Heart right ventricle (tissue), 16 donors: ENCODE measurements around the gene ITGB5. TPM values are rescaled to one million over a fixed set of nuclear protein-coding genes. Genes with fewer than 3 reads are reported as not detected.

Experiments used
- ATAC-seq, 8 donors: fragments of 200-7000 bp; cut with Tn5 transposase; one replicate each; pipeline ENCODE4 v1.9.1; 2020; ENCODE audit warnings: mild to moderate bottlenecking in 8 of 8, moderate library complexity in 8 of 8, moderate number of reproducible peaks in 1 of 8
- DNase-seq, 2 donors: peaks; one replicate each; pipeline ENCODE4 v3.0.0-alpha.2; 2020
- H3K27ac ChIP-seq, 10 donors: fragments of 200-600 bp; sonication (generic) in 2 of 10; one replicate each; pipeline versions ENCODE4 v1.5.0 to v1.8.0; 2020 to 2022; ENCODE audit warnings: mild to moderate bottlenecking in 3 of 10
- H3K27me3 ChIP-seq, 7 donors: fragments of 200-600 bp; one replicate each; pipeline ENCODE4 v1.8.0; 2021 to 2022; ENCODE audit warnings: mild to moderate bottlenecking in 2 of 7
- H3K36me3 ChIP-seq, 9 donors: fragments of 200-600 bp; sonication (generic) in 1 of 9; one replicate each; pipeline versions ENCODE4 v1.5.0 to v1.8.0; 2020 to 2022; ENCODE audit warnings: mild to moderate bottlenecking in 2 of 9
- H3K4me1 ChIP-seq, 9 donors: fragments of 200-600 bp; sonication (generic) in 1 of 9; one replicate each; pipeline versions ENCODE4 v1.5.0 to v1.8.0; 2020 to 2022; ENCODE audit warnings: mild to moderate bottlenecking in 4 of 9
- H3K4me3 ChIP-seq, 10 donors: fragments of 200-600 bp; sonication (generic) in 2 of 10; one replicate each; pipeline versions ENCODE4 v1.5.0 to v1.8.0; 2020 to 2022; ENCODE audit warnings: mild to moderate bottlenecking in 7 of 10, moderate library complexity in 2 of 10
- H3K9me3 ChIP-seq, 11 donors: fragments of 200-600 bp in 10 of 11; sonication (generic) in 2 of 11; one replicate each; pipeline versions ENCODE4 v1.5.0 to v1.8.0; 2013 to 2022; ENCODE audit warnings: mild to moderate bottlenecking in 2 of 11, control low read depth in 1 of 11, moderate library complexity in 1 of 11
- CTCF ChIP-seq, 9 donors: fragments of 200-600 bp; sonication (generic) in 2 of 9; IDR thresholded peaks; one replicate each; pipeline versions ENCODE4 v1.5.0 to v1.8.0; 2021 to 2022; ENCODE audit warnings: antibody characterized with exemption in 9 of 9, mild to moderate bottlenecking in 5 of 9, moderate library complexity in 1 of 9
- WGBS, 2 donors: extraction: QIAGEN DNeasy Blood & Tissue Kit; methylation state at CpG; one replicate each; pipeline ENCODE4 v1.1.7; 2013; ENCODE audit warnings: inconsistent platforms in 1 of 2; 5-methylcytosine and 5-hydroxymethylcytosine counted together
- intact Hi-C, 10 donors: fragments of 100-400 bp; cut with DNase I; formaldehyde crosslinking; loops; one replicate each; pipeline versions ENCODE4 v1.11.1 to v1.14.2; 2022
- polyA plus RNA-seq, 2 donors: library from polyadenylated mRNA; stranded (reverse); fragments of 200-250 nt; gene quantifications; one replicate each; pipeline ENCODE4 v1.2.3, GENCODE V29; 2013
- total RNA-seq, 10 donors: library from RNA; stranded (reverse); fragmentation: NEBNext Ultra II Directional in 3 of 10; extraction: Animal tissue kit (Norgen Biotek cat#: 25700) in 3 of 10; gene quantifications; one replicate each; pipeline versions ENCODE4 v1.2.1 to v1.2.4, GENCODE V29; 2021 to 2023
- donor health status: Arrhythmogenic right ventricular cardiomyopathy.
- donor health status: ischemic (EF 13 %, LVEDD 7.1; RV severe dilation, severe dysfunction).
- donor health status: healthy with polysubstance abuse.
- donor health status: DM: no; HTN: yes; CAD: no.
- donor health status: DM: no; HTN: no; CAD: no.
- donor health status: ischemic (EF 25% LVEDD 6.9; RV normal size, moderate dysfunction).
- donor health status: ischemic (EF 25% LVEDD 5.7; RV mildly dilated, moderate dysfunction).
- donor health status: healthy.
- donor health status: DM: yes; HTN: yes; CAD: no.
- donor health status: Ischemic cardiomyopathy.
- donor health status: ischemic (EF 35%, LVEDD 5.7; RV mildly dilated, moderate dysfunction).
- donor health status: nonischemic (EF 11% LVEDD 7.7; RV severe dilation, severe dysfunction).
- donor health status: DM: yes; HTN: yes; CAD: no.
- donor health status: PGD.
- donor health status: ischemic (EF 29% LVEDD 5.4; RV normal size, mild dysfunction).
- donor health status: nonischemic (EF 23%, LVEDD 6.1; RV moderate dilation, normal function).

Gene ITGB5
- total and polyA plus RNA-seq, 12 donors = 18.5 to 154 (median 108) TPM

GRCh38 chr3:124813541-124813940 lies 73.6 kb downstream of the ITGB5 start:
- Histone ChIP-seq H3K27me3 (no peaks in the 10 kb centered on the region), H3K36me3 (peaks cover 0 to 47% (median 12%) of the 10 kb centered on the region in 9 donors), H3K27ac (peak overlapping the region; percentile 36 to 86 (median 78)), H3K9me3 (no peaks in the 10 kb centered on the region), H3K4me1 (peaks cover 17 to 60% (median 47%) of the 10 kb centered on the region in 9 donors), H3K4me3 (no peak overlapping the region)
- ATAC-seq (no peak), DNase-seq (no peak)
- intact Hi-C loops = loop anchor here in 2 of 10 donors (5.0 kb wide), 2 partner anchors 36 to 41 kb away; no protein-coding TSS in a partner anchor
- TF ChIP-seq CTCF (IDR thresholded peaks at IDR 0.05) = no peak

GRCh38 chr3:124812291-124813265 lies 74.6 kb downstream of the ITGB5 start:
- peak overlapping the region in 2 of 10 donors; percentile 2 to 21 for H3K4me3 ChIP-seq
- H3K27ac ChIP-seq = peak overlapping the region; percentile 36 to 86 (median 78)
- WGBS, 2 donors = 41 to 48% methylated on average over 15 of the region's 15 CpGs
- ATAC-seq (peak; percentile 72 to 93 (median 88)), DNase-seq (peak; percentile 53 to 71)
- no peak for TF ChIP-seq CTCF (IDR thresholded peaks at IDR 0.05)
- H3K27me3 ChIP-seq = no peaks in the 10 kb centered on the region
- intact Hi-C loops = loop anchor here in 2 of 10 donors (5.0 kb wide), 2 partner anchors 35 to 40 kb away; no protein-coding TSS in a partner anchor
- peaks cover 17 to 66% (median 47%) of the 10 kb centered on the region in 9 donors for H3K4me1 ChIP-seq
- no peaks in the 10 kb centered on the region for H3K9me3 ChIP-seq
- H3K36me3 ChIP-seq = peaks cover 0 to 46% (median 14%) of the 10 kb centered on the region in 9 donors

GRCh38 chr3:124811436-124811835 lies 75.7 kb downstream of the ITGB5 start:
- Histone ChIP-seq H3K4me1 (peaks cover 17 to 66% (median 47%) of the 10 kb centered on the region in 9 donors), H3K27ac (peak overlapping the region in 9 of 10 donors; percentile 36 to 86 (median 78)), H3K27me3 (no peaks in the 10 kb centered on the region), H3K36me3 (peaks cover 0 to 46% (median 8%) of the 10 kb centered on the region in 9 donors), H3K4me3 (no peak overlapping the region), H3K9me3 (no peaks in the 10 kb centered on the region)
- ATAC-seq = peak in 6 of 8 donors; percentile 28 to 40 (median 35)
- no peak for TF ChIP-seq CTCF (IDR thresholded peaks at IDR 0.05)
- 60 to 72% methylated on average over 5 of the region's 5 CpGs for WGBS, 2 donors
- DNase-seq = peak in 1 of 2 donors; percentile 58
- intact Hi-C loops = loop anchor here in 2 of 10 donors (5.0 kb wide), 2 partner anchors 34 to 39 kb away; no protein-coding TSS in a partner anchor

GRCh38 chr3:124810970-124811369 lies 76.2 kb downstream of the ITGB5 start:
- 35 to 45% methylated on average over 4 of the region's 4 CpGs for WGBS, 2 donors
- Histone ChIP-seq H3K27ac (peak overlapping the region in 9 of 10 donors; percentile 36 to 86 (median 78)), H3K36me3 (peaks cover 0 to 42% (median 8%) of the 10 kb centered on the region in 9 donors), H3K4me1 (peaks cover 17 to 68% (median 47%) of the 10 kb centered on the region in 9 donors), H3K9me3 (no peaks in the 10 kb centered on the region), H3K4me3 (no peak overlapping the region), H3K27me3 (no peaks in the 10 kb centered on the region)
- DNase-seq (no peak), ATAC-seq (peak in 2 of 8 donors; percentile 12 to 23)
- TF ChIP-seq CTCF (IDR thresholded peaks at IDR 0.05) = no peak
- intact Hi-C loops = loop anchor here in 2 of 10 donors (5.0 kb wide), 2 partner anchors 34 to 39 kb away; no protein-coding TSS in a partner anchor
